Activated CD4-positive, alpha-beta T cell treated with anti-CD3 and anti-CD28 coated beads, Interleukin-2, amount 50 U/mL, for 16 hours (primary cell): Measurements from ENCODE around the gene PPOX.

ENCODE experiments used
- DNase-seq: peaks from one replicate; pipeline ENCODE4 v3.0.0-alpha.2; 2020

Gene PPOX

GRCh38 chr1:161165742-161166668 is at the start of gene PPOX:
PPOX (plus strand) TSS chr1:161166426; CDS start chr1:161166848, 422 bp downstream.
- peak; percentile 98 for DNase-seq

DNA sequence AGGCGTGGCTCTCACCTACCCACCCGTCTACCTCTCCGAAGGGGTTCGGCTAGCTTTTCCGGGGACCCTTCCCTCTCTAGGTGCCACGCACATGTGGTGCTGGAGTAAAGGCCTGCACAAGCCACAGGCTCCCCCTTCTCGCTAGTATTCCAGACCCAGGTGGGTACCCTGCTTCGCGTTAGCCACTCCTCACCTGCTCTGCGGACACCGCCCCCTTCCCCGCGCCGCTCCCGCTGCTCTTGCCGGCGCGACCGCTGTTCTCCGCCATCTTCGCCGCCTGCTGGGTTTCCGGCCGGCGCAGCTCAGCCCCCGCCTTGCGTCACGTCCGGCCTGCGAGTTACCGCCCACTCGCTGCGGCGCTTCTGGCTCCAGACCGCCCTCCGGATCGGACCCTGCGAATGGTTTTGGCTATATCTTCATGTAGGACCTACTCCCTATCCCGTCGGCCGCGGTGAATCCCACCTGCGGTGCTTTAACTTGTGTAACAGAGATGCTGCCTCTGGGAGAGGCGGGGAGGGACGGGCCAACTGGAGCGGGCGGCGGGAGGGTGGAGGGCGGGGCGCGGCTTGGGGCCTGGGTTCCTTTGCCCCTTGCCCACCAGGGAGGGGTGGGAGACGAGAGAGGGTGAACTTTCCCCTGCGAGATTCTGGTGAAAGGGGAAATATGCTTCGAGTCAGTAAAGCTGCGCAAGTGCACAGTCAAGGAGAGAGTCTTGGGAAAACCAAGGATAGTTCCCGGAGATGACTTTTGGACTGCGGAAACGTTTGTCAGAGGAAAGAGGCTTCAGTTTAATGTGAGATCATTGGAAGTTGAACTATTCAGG is 48.3 kb upstream of the PPOX start, which contains the start of the genes NIT1 and PFDN2:
NIT1 (plus strand) TSS at position 347 of the 823 bp plus-strand sequence; CDS start at position 419, 72 bp downstream.
PFDN2 (minus strand) TSS at position 279 of the 823 bp plus-strand sequence; CDS start at position 268, 11 bp downstream.
- peak; percentile 88 for DNase-seq

DNA sequence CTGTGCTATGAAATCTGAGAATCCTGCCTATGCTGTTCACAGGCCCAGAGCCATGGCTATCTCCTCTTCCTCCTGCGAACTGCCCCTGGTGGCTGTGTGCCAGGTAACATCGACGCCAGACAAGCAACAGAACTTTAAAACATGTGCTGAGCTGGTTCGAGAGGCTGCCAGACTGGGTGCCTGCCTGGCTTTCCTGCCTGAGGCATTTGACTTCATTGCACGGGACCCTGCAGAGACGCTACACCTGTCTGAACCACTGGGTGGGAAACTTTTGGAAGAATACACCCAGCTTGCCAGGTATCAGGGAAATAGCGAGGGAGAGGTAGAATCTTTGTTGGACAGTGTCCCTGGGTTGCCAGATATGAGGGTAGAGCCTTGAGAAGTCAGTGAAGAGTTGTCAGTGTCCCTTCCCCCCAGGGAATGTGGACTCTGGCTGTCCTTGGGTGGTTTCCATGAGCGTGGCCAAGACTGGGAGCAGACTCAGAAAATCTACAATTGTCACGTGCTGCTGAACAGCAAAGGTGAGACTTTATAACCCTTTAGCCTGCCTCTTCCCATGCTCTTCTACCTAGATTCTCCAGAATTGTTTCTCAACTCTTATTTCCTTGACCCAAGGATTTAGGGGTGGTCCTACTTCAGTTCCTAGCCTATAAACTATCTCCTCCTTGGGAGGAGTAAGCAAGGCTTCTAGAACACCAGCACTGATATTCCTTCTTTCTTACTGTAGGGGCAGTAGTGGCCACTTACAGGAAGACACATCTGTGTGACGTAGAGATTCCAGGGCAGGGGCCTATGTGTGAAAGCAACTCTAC is 46.9 kb upstream of the PPOX start:
- DNase-seq: peak; percentile 80

- DNase-seq: no peak
Measured at GRCh38 chr1:161121042-161121650, 45.1 kb upstream of the PPOX start.

- DNase-seq: no peak
Measured at GRCh38 chr1:161121834-161122233, 44.4 kb upstream of the PPOX start.

DNA sequence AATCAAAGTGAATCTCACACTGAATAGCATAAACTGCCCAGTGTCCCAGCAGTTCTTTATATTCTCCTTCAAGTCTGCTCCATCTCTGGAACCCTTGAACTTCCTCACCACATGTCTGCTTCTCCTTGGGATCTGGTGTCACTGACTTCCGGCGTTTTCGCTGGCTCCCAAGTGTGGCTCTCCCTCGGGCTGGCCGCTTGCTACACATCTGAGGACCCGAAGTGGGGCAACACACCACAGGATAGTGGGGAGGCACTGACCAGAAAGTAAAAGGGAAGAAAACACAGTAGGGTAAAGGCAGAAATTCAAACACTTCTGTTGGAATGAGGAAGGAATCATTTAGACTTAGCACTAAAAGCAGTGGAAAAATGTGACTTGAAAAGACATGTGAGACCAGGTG is 43.3 kb upstream of the PPOX start:
- no peak for DNase-seq

- no peak for DNase-seq
Measured at GRCh38 chr1:161127649-161128048, 38.6 kb upstream of the PPOX start.

GRCh38 chr1:161128591-161129420 is 37.4 kb upstream of the PPOX start:
- no peak for DNase-seq

DNA sequence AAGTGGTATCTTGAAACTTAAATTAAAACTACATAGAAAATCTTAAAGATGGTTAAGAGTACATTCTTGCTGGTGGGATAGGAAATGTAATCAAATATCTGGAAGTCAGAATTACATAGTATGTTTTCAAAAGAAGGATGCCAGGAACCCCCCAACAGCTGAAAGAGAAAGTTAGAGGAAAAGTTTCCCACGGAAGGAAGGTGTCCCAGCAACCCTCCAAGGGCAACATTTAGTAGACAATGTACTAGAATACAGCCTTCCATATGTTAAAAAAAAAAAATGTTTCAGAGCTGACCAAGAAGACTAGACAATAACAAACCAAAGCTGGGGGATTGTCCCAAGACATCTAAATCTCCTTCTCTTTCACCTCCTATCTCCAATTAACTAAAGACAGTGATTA is 36.0 kb upstream of the PPOX start:
- DNase-seq: no peak

- no peak for DNase-seq
Measured at GRCh38 chr1:161131523-161132409, 34.5 kb upstream of the PPOX start.

- DNase-seq: peak; percentile 96
Measured at GRCh38 chr1:161132410-161133219, 33.6 kb upstream of the PPOX start, which contains the start of gene DEDD. DEDD (minus strand) TSS chr1:161132667; CDS start chr1:161124462, 8,205 bp downstream.

DNA sequence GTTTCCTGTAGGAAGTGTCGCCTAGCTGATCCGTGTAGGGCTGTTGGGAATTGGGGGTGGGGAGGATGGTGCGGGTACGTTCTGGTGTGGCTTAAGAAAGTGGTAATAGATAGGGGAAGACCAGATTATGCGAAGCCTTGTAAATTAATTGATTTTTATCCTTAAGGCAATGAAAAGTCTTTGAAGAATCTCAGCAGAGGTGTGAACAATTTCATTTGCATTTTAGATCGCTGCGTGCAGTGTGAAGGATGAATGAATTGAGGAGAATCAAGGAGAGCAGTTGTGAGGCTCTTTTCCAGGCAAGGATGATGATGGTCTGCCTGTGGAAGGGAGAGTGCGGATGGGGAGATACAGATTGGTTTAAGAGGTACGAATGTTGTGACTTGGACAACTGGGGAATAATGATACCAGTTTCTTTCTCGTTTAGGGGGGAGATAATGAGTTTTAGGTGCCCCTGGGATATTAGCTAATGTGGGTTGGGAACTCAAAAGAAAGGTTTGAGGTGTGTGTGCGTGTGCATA is 32.9 kb upstream of the PPOX start:
- no peak for DNase-seq

DNA sequence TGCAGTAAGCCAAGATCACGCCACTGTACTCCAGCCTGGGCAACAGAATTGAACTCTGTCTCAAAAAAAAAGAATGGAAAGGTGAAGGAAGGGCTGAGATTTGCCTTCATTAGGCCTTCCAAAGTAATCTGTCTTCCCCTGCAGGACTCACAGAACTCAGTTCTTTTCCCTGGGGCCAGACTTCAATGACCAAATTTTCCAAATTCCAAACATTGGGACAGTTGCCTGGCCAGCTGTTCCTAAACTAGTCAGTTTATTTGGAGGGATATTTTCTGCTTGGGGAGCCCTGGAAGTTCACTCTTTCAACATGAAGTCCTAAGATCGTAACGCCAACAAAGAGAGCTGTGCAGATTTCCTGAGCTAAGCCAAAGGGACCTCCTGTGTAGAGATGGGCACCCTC is 28.3 kb upstream of the PPOX start:
- DNase-seq: no peak

- no peak for DNase-seq
Measured at GRCh38 chr1:161138431-161138830, 27.8 kb upstream of the PPOX start.

DNA sequence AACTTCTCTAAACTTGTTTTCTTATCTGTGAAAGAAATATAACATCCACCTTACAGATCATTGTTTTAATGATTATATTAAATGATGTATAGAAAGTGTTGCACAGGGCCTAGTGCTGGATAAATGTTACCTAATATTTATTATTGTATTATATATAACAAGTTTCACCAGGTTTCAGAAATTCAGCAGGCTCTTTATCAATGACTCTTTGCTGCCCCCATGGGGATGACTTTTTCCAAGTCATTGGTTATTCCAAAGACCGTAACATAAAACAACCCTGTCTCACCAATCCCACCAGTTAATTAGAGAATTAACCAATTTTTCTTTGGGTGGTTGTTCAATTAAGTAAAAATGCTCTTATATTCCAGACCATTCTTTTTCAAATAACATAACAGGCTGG is 26.5 kb upstream of the PPOX start:
- DNase-seq: peak; percentile 37

DNA sequence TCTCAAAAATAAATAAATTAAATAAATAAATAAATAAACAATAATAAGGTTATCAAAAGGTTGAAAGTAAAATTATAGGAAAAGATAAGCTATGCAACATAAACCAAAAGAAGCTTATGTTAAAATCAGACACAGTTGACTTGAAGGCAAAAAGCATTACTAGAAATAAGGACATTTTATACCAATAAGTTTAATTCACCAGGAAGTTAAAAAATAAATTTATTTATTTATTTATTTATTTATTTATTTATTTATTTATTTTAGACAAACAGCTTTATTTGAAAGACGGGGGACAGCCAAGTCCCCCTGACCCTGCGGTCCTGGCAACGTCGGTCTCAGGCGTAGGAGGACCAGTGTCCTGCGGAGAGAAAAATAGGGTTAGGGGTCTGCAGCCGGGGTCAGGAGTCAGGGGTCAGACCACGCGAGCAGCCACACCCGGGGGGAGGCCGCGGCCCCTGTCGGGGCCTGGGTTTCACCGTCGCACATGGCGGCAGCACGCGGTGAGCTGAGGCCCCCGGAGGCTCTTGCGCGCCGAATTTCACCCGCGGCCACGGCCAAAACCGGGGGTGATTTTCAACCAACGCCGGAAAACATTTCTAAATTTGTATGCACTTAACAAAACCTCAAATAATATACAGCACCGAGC is 25.3 kb upstream of the PPOX start:
- DNase-seq: no peak

DNA sequence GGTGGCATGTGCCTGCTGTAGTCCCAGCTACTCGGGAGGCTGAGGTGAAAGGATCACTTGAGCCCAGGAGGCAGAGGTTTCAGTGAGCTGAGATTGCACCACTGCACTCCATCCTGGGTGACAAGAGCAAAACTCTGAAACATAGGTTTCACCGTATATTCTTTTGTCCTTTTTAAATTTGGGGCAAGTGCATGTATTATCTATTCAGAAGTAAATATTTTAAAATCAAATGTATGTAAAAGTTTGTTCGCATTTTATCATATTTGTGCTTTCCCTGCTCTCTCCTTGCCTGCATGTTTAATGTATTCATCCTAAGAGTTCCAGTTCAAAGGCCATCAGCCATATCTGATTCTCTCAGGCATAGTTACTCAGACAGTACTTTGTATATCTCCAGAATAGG is 20.4 kb upstream of the PPOX start:
- no peak for DNase-seq

DNA sequence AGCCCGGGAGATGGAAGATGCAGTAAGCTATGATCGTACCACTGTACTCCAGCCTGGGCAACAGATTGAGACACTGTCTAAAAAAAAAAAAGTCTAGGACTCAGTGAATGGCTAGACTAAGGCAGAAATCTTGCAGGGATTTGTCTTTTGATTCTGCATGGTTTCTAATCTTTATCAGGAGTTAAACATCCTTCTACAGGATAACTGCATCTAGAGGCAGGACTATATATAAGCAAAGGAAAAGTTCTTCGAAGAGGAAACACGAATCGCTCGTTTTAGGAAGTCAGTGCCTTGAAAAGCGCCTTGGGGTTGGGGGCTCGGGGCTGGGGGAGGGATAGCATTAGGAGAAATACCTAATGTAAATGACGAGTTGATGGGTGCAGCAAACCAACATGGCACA is 13.1 kb upstream of the PPOX start:
- no peak for DNase-seq
